Measurements from ENCODE around the gene METTL27.

DNA sequence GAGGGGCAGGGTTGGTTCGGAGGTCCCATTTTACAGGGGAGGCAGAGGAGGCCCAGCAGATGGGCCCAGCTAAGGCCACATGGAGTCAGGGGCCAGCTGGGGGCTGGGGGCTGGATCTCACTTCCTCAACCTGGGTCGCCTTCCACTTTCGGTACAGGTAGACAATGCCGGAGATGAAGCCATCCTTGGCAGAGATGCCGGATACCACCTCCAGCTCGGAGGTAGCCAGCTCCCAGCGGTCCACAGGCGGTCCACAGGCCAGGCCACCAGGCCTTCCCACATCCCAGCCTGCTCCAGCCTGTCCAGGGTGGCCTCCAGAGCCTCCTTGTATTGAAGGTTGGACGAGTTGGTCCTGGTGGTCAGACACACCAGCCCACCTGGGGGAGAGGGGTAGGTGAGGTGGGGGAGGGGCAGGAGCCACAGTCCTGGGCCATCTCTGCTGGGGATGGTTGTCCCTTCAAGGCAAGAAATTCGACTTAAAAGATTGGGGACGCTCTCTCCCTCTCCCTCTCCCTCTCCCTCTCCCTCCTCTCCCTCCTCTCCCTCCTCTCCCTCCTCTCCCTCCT, 7.6 kb downstream of the METTL27 start:
- TF ChIP-seq GATA2 (IDR thresholded peaks at IDR 0.05; ENCODE audit: low read depth, low read length) (no peak), GATA3 (IDR thresholded peaks at IDR 0.05; ENCODE audit: low read depth, low read length) (no peak)
